ENCODE data around the gene PSMG1.

GRCh38 chr21:39132248-39132647, 51.0 kb downstream of the PSMG1 start:
- TF ChIP-seq POLR2A (IDR thresholded peaks at IDR 0.05): no peak
- TF ChIP-seq CTCF (IDR thresholded peaks at IDR 0.05): no peak
